ENCODE measurements around the gene NUDT3. TPM values are rescaled to one million over a fixed set of nuclear protein-coding genes. Genes with fewer than 3 reads are reported as not detected.

NUDT3 gene
- total RNA-seq, 1 donor from 2014 or later = 33.3 TPM

GRCh38 chr6:34243131-34243771, 149.2 kb downstream of the NUDT3 start:
- TF ChIP-seq CTCF (IDR thresholded peaks at IDR 0.05; ENCODE audit: unreplicated experiment) = no peak
- Mint-ChIP-seq H3K27ac (no peak overlapping the region), H3K9me3 (no peaks in the 10 kb centered on the region), H3K36me3 (peaks cover 20% of the 10 kb centered on the region), H3K27me3 (ENCODE audit: low read depth) (no peaks in the 10 kb centered on the region), H3K4me1 (peaks cover 20% of the 10 kb centered on the region), H3K4me3 (no peak overlapping the region)
- no peak for DNase-seq (ENCODE audit: low spot score in 2 of 2, unreplicated experiment in 2 of 2)

- Mint-ChIP-seq H3K4me3 (no peak overlapping the region), H3K27me3 (ENCODE audit: low read depth) (no peaks in the 10 kb centered on the region), H3K36me3 (peaks cover 20% of the 10 kb centered on the region), H3K27ac (no peak overlapping the region), H3K9me3 (no peaks in the 10 kb centered on the region), H3K4me1 (peaks cover 15% of the 10 kb centered on the region)
- no peak for TF ChIP-seq CTCF (IDR thresholded peaks at IDR 0.05; ENCODE audit: unreplicated experiment)
- DNase-seq (ENCODE audit: low spot score in 2 of 2, unreplicated experiment in 2 of 2) = no peak
These were observed 150.0 kb downstream of the NUDT3 start for GRCh38 chr6:34242252-34243130.

GRCh38 chr6:34241351-34242215, 150.9 kb downstream of the NUDT3 start:
- Mint-ChIP-seq H3K4me1 (peaks cover 15% of the 10 kb centered on the region), H3K27ac (no peak overlapping the region), H3K4me3 (no peak overlapping the region), H3K36me3 (peaks cover 20% of the 10 kb centered on the region), H3K27me3 (ENCODE audit: low read depth) (no peaks in the 10 kb centered on the region), H3K9me3 (no peaks in the 10 kb centered on the region)
- no peak for DNase-seq (ENCODE audit: low spot score in 2 of 2, unreplicated experiment in 2 of 2)
- no peak for TF ChIP-seq CTCF (IDR thresholded peaks at IDR 0.05; ENCODE audit: unreplicated experiment)

GRCh38 chr6:34240329-34241248, 151.9 kb downstream of the NUDT3 start:
- H3K4me3 Mint-ChIP-seq = no peak overlapping the region
- H3K27ac Mint-ChIP-seq = no peak overlapping the region
- H3K27me3 Mint-ChIP-seq (ENCODE audit: low read depth) = no peaks in the 10 kb centered on the region
- DNase-seq (ENCODE audit: low spot score in 2 of 2, unreplicated experiment in 2 of 2) = no peak
- H3K36me3 Mint-ChIP-seq = peaks cover 20% of the 10 kb centered on the region
- H3K9me3 Mint-ChIP-seq = no peaks in the 10 kb centered on the region
- H3K4me1 Mint-ChIP-seq = peaks cover 20% of the 10 kb centered on the region
- TF ChIP-seq CTCF (IDR thresholded peaks at IDR 0.05; ENCODE audit: unreplicated experiment) = no peak

- peaks cover 20% of the 10 kb centered on the region for H3K4me1 Mint-ChIP-seq
- peaks cover 20% of the 10 kb centered on the region for H3K36me3 Mint-ChIP-seq
- no peaks in the 10 kb centered on the region for H3K9me3 Mint-ChIP-seq
- TF ChIP-seq CTCF (IDR thresholded peaks at IDR 0.05; ENCODE audit: unreplicated experiment) = no peak
- no peak for DNase-seq (ENCODE audit: low spot score in 2 of 2, unreplicated experiment in 2 of 2)
- H3K27me3 Mint-ChIP-seq (ENCODE audit: low read depth) = no peaks in the 10 kb centered on the region
- no peak overlapping the region for H3K27ac Mint-ChIP-seq
- no peak overlapping the region for H3K4me3 Mint-ChIP-seq
These were observed 152.6 kb downstream of the NUDT3 start for GRCh38 chr6:34239893-34240292.

Data from mesothelial cell of epicardium (in vitro differentiated cells).